ENCODE results near the gene GPHN. TPM values are rescaled to one million over a fixed set of nuclear protein-coding genes. Genes with fewer than 3 reads are reported as not detected.

GPHN gene
- total and polyA plus RNA-seq, 10 of the 15 experiments (the other 5 are each of a cell fraction or from before 2014, with no cell fraction given) = 22.3 to 48.8 (median 33.1) TPM

DNA sequence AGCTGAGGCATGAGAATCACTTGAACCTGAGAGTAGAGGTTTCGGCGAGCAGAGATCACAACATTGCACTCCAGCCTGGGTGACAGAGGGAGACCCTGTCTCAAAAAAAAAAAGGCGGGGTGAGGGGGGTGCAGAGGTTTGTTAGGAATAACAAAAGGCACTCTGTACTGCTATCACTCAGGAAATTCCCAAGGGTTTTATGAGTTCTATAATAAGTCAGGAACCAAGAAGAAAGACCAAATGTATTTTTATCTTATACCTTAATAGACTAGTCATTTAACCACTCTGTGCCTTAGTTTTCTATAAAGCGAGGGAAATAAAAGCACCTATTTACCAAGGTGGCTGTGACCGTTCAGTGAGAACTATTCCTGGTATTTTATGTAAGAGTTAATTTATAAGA is 319.2 kb downstream of the GPHN start:
- SMC1A ChIA-PET (ENCODE audit: uncharacterized antibody, unreplicated experiment) = no interaction called here
- FAIRE-seq (no peak), ATAC-seq (no peak), DNase-seq (ENCODE audit: low read depth, low spot score) (no peak)
- Histone ChIP-seq H3K27me3 (replicated peaks in 1 of 2; ENCODE audit: control insufficient read depth in 2 of 2, insufficient read depth in 2 of 2, low read length in 1 of 2) (no peaks in the 10 kb centered on the region), H3K79me2 (ENCODE audit: control insufficient read depth, insufficient read depth, low read length) (no peaks in the 10 kb centered on the region), H3K36me3 (ENCODE audit: control insufficient read depth in 2 of 2, insufficient read depth in 2 of 2, low read length in 1 of 2) (no peaks in the 10 kb centered on the region; a peak in 1 of 4 replicates), H4K20me1 (ENCODE audit: control insufficient read depth, insufficient read depth) (no peaks in the 10 kb centered on the region), H3K4me1 (ENCODE audit: control insufficient read depth, insufficient read depth, low read length) (no peaks in the 10 kb centered on the region), H3K9me3 (replicated peaks; ENCODE audit: control insufficient read depth, insufficient read depth, low read length) (no peaks in the 10 kb centered on the region; the same call in 2 of the 3 replicates), H2AFZ (ENCODE audit: control insufficient read depth, low read depth, low read length) (no peak overlapping the region), H3K9ac (ENCODE audit: control insufficient read depth, insufficient read depth, low read length) (no peak overlapping the region), H3K4me3 (no peak overlapping the region), H3K27ac (ENCODE audit: control insufficient read depth, insufficient read depth) (no peak overlapping the region), H3K4me2 (ENCODE audit: control insufficient read depth, insufficient read depth) (no peak overlapping the region)
- 93% methylated on average over 5 of the region's 5 CpGs for WGBS (ENCODE audit: insufficient coverage, insufficient replicate concordance, low lambda C conversion rate, missing lambda C conversion rate)
- RAD21 ChIA-PET (ENCODE audit: unreplicated experiment) = no interaction called here
- POLR2A ChIA-PET = no interaction called here
- CTCF ChIA-PET = no interaction called here
- TF ChIP-seq SMAD1 (IDR thresholded peaks at IDR 0.05; ENCODE audit: low read depth, partially characterized antibody) = no peak
- no peak for TF ChIP-seq DPF2 (IDR thresholded peaks at IDR 0.05)
- TF ChIP-seq ZNF384 (IDR thresholded peaks at IDR 0.05; ENCODE audit: borderline replicate concordance, low read depth, low read length) = no peak
- TF ChIP-seq TCF7 (IDR thresholded peaks at IDR 0.05; ENCODE audit: borderline replicate concordance) = no peak
- TF ChIP-seq RFX5 (IDR thresholded peaks at IDR 0.05; ENCODE audit: low read depth, low read length) = no peak
- TF ChIP-seq NBN (IDR thresholded peaks at IDR 0.05) = no peak
- no peak for TF ChIP-seq CBFB (IDR thresholded peaks at IDR 0.05; ENCODE audit: low read depth)
- in situ Hi-C loops (cut with MboI) (no loop called here), intact Hi-C loops (cut with micrococcal nuclease; ENCODE audit: unreplicated experiment) (no loop called here)
- no TSS peak for BruUV-seq (replicated peaks)

DNA sequence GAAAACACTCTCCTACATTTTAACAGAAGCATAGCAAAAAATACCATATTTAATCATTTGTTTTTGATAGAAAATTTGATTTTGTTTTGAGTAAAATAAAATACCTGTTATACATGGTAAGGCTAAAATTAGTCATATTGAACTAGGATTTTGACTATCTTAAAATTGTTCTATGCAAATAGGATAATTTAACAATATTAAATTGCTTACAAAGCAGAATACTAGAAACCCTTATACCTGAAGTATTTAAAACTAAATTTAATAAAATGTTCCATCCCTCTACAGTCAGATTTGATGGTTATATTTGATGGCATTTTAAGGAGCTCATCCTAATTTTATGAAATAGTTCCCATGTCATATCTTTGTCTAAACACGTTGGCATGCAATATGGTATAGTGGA is 323.2 kb downstream of the GPHN start:
- Histone ChIP-seq H3K27me3 (replicated peaks in 1 of 2; ENCODE audit: control insufficient read depth in 2 of 2, insufficient read depth in 2 of 2, low read length in 1 of 2) (no peaks in the 10 kb centered on the region), H3K4me3 (no peak overlapping the region), H3K9ac (ENCODE audit: control insufficient read depth, insufficient read depth, low read length) (no peak overlapping the region), H3K9me3 (replicated peaks; ENCODE audit: control insufficient read depth, insufficient read depth, low read length) (no peaks in the 10 kb centered on the region; the same call in 1 of the 3 replicates), H3K4me1 (ENCODE audit: control insufficient read depth, insufficient read depth, low read length) (no peaks in the 10 kb centered on the region), H3K79me2 (ENCODE audit: control insufficient read depth, insufficient read depth, low read length) (no peaks in the 10 kb centered on the region), H3K4me2 (ENCODE audit: control insufficient read depth, insufficient read depth) (no peak overlapping the region), H4K20me1 (ENCODE audit: control insufficient read depth, insufficient read depth) (no peaks in the 10 kb centered on the region), H2AFZ (ENCODE audit: control insufficient read depth, low read depth, low read length) (no peak overlapping the region), H3K36me3 (ENCODE audit: control insufficient read depth in 2 of 2, insufficient read depth in 2 of 2, low read length in 1 of 2) (no peaks in the 10 kb centered on the region; a peak in 1 of 4 replicates), H3K27ac (ENCODE audit: control insufficient read depth, insufficient read depth) (no peak overlapping the region)
- FAIRE-seq (no peak), DNase-seq (ENCODE audit: low read depth, low spot score) (no peak), ATAC-seq (no peak)
- 94% methylated on average over 1 of the region's 1 CpG for WGBS (ENCODE audit: insufficient coverage, insufficient replicate concordance, low lambda C conversion rate, missing lambda C conversion rate)
- TF ChIP-seq CBFB (IDR thresholded peaks at IDR 0.05; ENCODE audit: low read depth) (no peak), EP300 (IDR thresholded peaks at IDR 0.05; ENCODE audit: borderline replicate concordance in 1 of 2, control insufficient read depth in 1 of 2, low read depth in 2 of 2, low read length in 2 of 2) (no peak), SP1 (IDR thresholded peaks at IDR 0.05; ENCODE audit: low read depth, low read length) (no peak), TARDBP (IDR thresholded peaks at IDR 0.05; ENCODE audit: borderline replicate concordance) (no peak), EGR1 (IDR thresholded peaks at IDR 0.05; ENCODE audit: borderline replicate concordance in 1 of 2, low read depth in 2 of 2, low read length in 2 of 2) (no peak)
- ChIA-PET CTCF (interaction anchor here (0.8 kb wide), 1 partner anchor 368 kb away, joined by 3 read pairs; no protein-coding TSS in a partner anchor), POLR2A (no interaction called here), RAD21 (ENCODE audit: unreplicated experiment) (interaction anchor here (1.6 kb wide), 1 partner anchor 207 kb away, joined by 3 read pairs; no protein-coding TSS in a partner anchor), SMC1A (ENCODE audit: uncharacterized antibody, unreplicated experiment) (interaction anchor here (1.0 kb wide), 1 partner anchor 207 kb away, joined by 3 read pairs; no protein-coding TSS in a partner anchor)
- in situ Hi-C loops (cut with MboI) = no loop called here
- BruUV-seq (replicated peaks) = no TSS peak
- intact Hi-C loops (cut with micrococcal nuclease; ENCODE audit: unreplicated experiment) = no loop called here
